Measurements from ENCODE around the gene USF1.
"Not testable (repeated sequence)": the region's sequence is repeated elsewhere in the genome, so short reads cannot be mapped to it uniquely, and the experiment has no call there.

Gene USF1

GRCh38 chr1:161019111-161019660, 26.6 kb downstream of the USF1 start:
- DNase-seq (ENCODE audit: low read depth in 2 of 2) = not testable (repeated sequence)

- no peak for DNase-seq (ENCODE audit: low read depth in 2 of 2)
Observed at GRCh38 chr1:161018631-161018930, 27.2 kb downstream of the USF1 start.

- DNase-seq (ENCODE audit: low read depth in 2 of 2) = no peak
Observed at GRCh38 chr1:161017756-161018630, 27.8 kb downstream of the USF1 start.

GRCh38 chr1:161017181-161017580, 28.6 kb downstream of the USF1 start:
- DNase-seq (ENCODE audit: low read depth in 2 of 2) = not testable (repeated sequence)

GRCh38 chr1:161016683-161017082, 29.1 kb downstream of the USF1 start:
- not testable (repeated sequence) for DNase-seq (ENCODE audit: low read depth in 2 of 2)

- peak; percentile 35 to 41 for DNase-seq (ENCODE audit: low read depth in 2 of 2)
Observed at GRCh38 chr1:161013488-161014230, 32.1 kb downstream of the USF1 start.

- DNase-seq (ENCODE audit: low read depth in 2 of 2) = no peak
Observed at GRCh38 chr1:161013131-161013487, 32.7 kb downstream of the USF1 start.

- DNase-seq (ENCODE audit: low read depth in 2 of 2) = no peak
Observed at GRCh38 chr1:161012420-161012819, 33.4 kb downstream of the USF1 start.

- no peak for DNase-seq (ENCODE audit: low read depth in 2 of 2)
Observed at GRCh38 chr1:161009602-161010211, 36.1 kb downstream of the USF1 start.

- no peak for DNase-seq (ENCODE audit: low read depth in 2 of 2)
Observed at GRCh38 chr1:161008869-161009510, 36.8 kb downstream of the USF1 start.

- no peak for DNase-seq (ENCODE audit: low read depth in 2 of 2)
Observed at GRCh38 chr1:161007369-161007768, 38.4 kb downstream of the USF1 start.

- DNase-seq (ENCODE audit: low read depth in 2 of 2) = no peak
Observed at GRCh38 chr1:161006563-161006962, 39.2 kb downstream of the USF1 start.

- no peak for DNase-seq (ENCODE audit: low read depth in 2 of 2)
Observed at GRCh38 chr1:161001525-161001924, 44.3 kb downstream of the USF1 start.

GRCh38 chr1:161000736-161001480, 44.9 kb downstream of the USF1 start:
- no peak for DNase-seq (ENCODE audit: low read depth in 2 of 2)

GRCh38 chr1:160999376-160999775, 46.4 kb downstream of the USF1 start:
- DNase-seq (ENCODE audit: low read depth in 2 of 2) = no peak

- DNase-seq (ENCODE audit: low read depth in 2 of 2) = peak in 1 of 2 donors; percentile 23
Observed at GRCh38 chr1:160997323-160998038, 48.3 kb downstream of the USF1 start.

- no peak for DNase-seq (ENCODE audit: low read depth in 2 of 2)
Observed at GRCh38 chr1:160996178-160996577, 49.6 kb downstream of the USF1 start.

- DNase-seq (ENCODE audit: low read depth in 2 of 2) = no peak
Observed at GRCh38 chr1:160993544-160994193, 52.1 kb downstream of the USF1 start.

- not testable (repeated sequence) for DNase-seq (ENCODE audit: low read depth in 2 of 2)
Observed at GRCh38 chr1:160992036-160992435, 53.7 kb downstream of the USF1 start.
